ENCODE results near the gene RAPGEF4. TPM values are rescaled to one million over a fixed set of nuclear protein-coding genes. Genes with fewer than 3 reads are reported as not detected.
"Not testable (repeated sequence)": the region's sequence is repeated elsewhere in the genome, so short reads cannot be mapped to it uniquely, and the experiment has no call there.

The RAPGEF4 gene
- total and polyA plus RNA-seq, 9 donors, result 1.1 to 2.4 (median 1.5) TPM

DNA sequence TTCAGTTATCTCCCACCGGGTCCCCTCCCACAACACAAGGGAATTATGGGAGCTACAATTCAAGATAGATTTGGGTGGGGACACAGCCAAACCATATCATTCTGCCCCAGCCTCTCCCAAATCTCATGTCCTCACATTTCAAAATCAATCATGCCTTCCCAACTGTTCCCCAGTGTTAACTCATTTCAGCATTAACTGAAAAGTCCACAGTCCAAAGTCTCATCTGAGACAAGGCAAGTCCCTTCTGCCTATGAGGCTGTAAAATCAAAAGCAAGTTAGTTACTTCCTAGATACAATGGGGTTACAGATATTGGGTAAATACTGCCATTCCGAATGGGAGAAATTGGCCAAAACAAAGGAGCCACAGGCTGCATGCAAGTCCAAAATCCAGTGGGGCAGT lies 12.9 kb downstream of the RAPGEF4 start:
- H3K4me3 ChIP-seq (ENCODE audit: low read length); H3K27ac ChIP-seq (ENCODE audit: low read length); H3K4me1 ChIP-seq (ENCODE audit: control insufficient read depth, insufficient read depth, low read length); H3K27me3 ChIP-seq (ENCODE audit: control insufficient read depth, insufficient read depth, low read length); H3K9me3 ChIP-seq (replicated peaks; ENCODE audit: control insufficient read depth, low read depth, low read length); H3K36me3 ChIP-seq (ENCODE audit: control insufficient read depth, insufficient read depth, low read length); DNase-seq: not testable (repeated sequence)
- 100% methylated on average over 1 of the region's 2 CpGs for WGBS (ENCODE audit: insufficient coverage)

DNA sequence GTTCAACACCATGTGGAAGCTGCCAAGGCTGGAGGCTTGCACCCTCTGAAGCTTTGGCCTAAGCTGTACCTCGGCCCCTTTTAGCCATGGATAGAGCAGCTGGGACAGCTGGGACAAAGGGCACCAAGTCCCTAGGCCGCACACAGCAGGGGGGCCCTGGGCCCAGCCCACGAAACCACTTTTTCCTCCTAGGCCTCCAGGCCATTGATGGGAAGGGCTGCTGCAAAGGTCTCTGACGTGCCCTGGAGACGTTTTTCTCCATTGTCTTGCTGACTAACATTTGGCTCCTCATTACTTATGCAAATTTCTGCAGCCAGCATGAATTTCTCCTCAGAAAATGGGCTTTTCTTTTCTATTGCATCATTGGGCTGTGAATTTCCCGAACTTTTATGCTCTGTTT lies 13.7 kb downstream of the RAPGEF4 start:
- Histone ChIP-seq H3K27ac (ENCODE audit: low read length) (no peak overlapping the region), H3K27me3 (ENCODE audit: control insufficient read depth, insufficient read depth, low read length) (no peaks in the 10 kb centered on the region), H3K36me3 (ENCODE audit: control insufficient read depth, insufficient read depth, low read length) (no peaks in the 10 kb centered on the region), H3K4me3 (ENCODE audit: low read length) (no peak overlapping the region), H3K9me3 (replicated peaks; ENCODE audit: control insufficient read depth, low read depth, low read length) (no peaks in the 10 kb centered on the region), H3K4me1 (ENCODE audit: control insufficient read depth, insufficient read depth, low read length) (no peaks in the 10 kb centered on the region)
- DNase-seq, result no peak
- 74% methylated on average over 6 of the region's 6 CpGs for WGBS (ENCODE audit: insufficient coverage)

DNA sequence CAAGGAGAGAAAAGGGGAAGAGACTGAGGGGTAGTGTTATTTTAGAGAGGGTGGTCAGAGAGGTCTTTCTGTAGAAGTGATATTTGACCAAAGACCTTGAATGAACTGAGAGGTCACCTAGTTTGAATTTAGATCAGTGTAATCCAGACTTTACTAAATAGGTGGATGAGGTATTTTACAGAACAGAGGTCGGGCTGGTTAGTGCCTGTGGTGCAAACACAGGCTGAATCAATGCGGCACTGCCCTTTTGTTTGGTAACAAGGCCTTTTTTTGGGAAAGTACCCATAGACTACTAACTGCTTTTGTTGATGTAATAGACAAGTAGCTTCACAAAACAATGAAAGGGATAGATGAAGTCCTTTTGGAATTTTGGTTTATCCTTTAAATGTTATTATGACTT lies 15.9 kb downstream of the RAPGEF4 start:
- no peak for DNase-seq
- H3K27me3 ChIP-seq (ENCODE audit: control insufficient read depth, insufficient read depth, low read length), result no peaks in the 10 kb centered on the region
- H3K36me3 ChIP-seq (ENCODE audit: control insufficient read depth, insufficient read depth, low read length), result no peaks in the 10 kb centered on the region
- H3K27ac ChIP-seq (ENCODE audit: low read length), result no peak overlapping the region
- H3K4me1 ChIP-seq (ENCODE audit: control insufficient read depth, insufficient read depth, low read length), result no peaks in the 10 kb centered on the region
- H3K4me3 ChIP-seq (ENCODE audit: low read length), result no peak overlapping the region
- no peaks in the 10 kb centered on the region for H3K9me3 ChIP-seq (replicated peaks; ENCODE audit: control insufficient read depth, low read depth, low read length)
- WGBS (ENCODE audit: insufficient coverage), result no CpG with 5 or more reads among the region's 2 CpGs

DNA sequence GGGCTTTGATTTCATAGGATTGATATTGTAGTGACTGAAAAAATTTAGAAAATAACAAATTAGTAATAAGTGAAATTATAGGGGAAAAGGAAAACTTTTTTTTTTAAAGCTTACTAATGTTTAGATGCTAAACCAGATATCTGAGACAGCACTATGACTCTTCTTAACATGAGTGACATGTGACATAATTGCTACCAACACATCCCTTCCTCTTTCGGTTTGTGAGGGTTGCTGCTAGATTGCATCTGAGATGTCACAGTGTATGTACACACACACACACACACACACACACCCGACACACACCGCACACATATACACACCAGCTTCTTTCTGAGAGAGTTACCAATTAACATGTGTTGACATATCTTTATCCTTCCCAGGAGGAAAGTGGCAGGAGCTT lies 18.0 kb downstream of the RAPGEF4 start:
- H3K9me3 ChIP-seq (replicated peaks; ENCODE audit: control insufficient read depth, low read depth, low read length), result no peaks in the 10 kb centered on the region
- no peaks in the 10 kb centered on the region for H3K36me3 ChIP-seq (ENCODE audit: control insufficient read depth, insufficient read depth, low read length)
- H3K27ac ChIP-seq (ENCODE audit: low read length), result no peak overlapping the region
- H3K27me3 ChIP-seq (ENCODE audit: control insufficient read depth, insufficient read depth, low read length), result no peaks in the 10 kb centered on the region
- no peaks in the 10 kb centered on the region for H3K4me1 ChIP-seq (ENCODE audit: control insufficient read depth, insufficient read depth, low read length)
- H3K4me3 ChIP-seq (ENCODE audit: low read length), result no peak overlapping the region
- no peak for DNase-seq
- no CpG with 5 or more reads among the region's 3 CpGs for WGBS (ENCODE audit: insufficient coverage)

DNA sequence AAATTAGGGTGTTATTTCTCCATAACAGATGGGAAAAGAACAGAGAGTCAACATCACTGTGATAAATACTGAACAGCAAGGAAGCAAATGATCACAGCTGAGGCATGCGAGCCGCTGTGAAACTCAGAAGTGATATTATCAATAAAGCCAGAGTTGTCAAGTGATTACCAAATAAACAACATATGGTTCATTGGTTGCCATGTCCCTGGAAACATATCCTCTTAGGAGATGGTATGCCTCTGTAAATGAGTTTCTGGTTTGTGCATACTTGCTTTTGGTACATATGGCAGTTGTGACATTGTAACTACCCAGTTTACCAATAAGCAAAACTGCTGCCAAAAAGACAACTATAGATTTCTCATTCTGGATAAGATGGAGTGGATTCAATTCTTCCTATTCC lies 23.8 kb downstream of the RAPGEF4 start:
- H3K9me3 ChIP-seq (replicated peaks; ENCODE audit: control insufficient read depth, low read depth, low read length), result peaks cover 4% of the 10 kb centered on the region
- H3K27me3 ChIP-seq (ENCODE audit: control insufficient read depth, insufficient read depth, low read length), result no peaks in the 10 kb centered on the region
- WGBS (ENCODE audit: insufficient coverage), result 90% methylated on average over 2 of the region's 2 CpGs
- H3K36me3 ChIP-seq (ENCODE audit: control insufficient read depth, insufficient read depth, low read length), result no peaks in the 10 kb centered on the region
- DNase-seq, result no peak
- no peak overlapping the region for H3K27ac ChIP-seq (ENCODE audit: low read length)
- H3K4me1 ChIP-seq (ENCODE audit: control insufficient read depth, insufficient read depth, low read length), result no peaks in the 10 kb centered on the region
- no peak overlapping the region for H3K4me3 ChIP-seq (ENCODE audit: low read length)

DNA sequence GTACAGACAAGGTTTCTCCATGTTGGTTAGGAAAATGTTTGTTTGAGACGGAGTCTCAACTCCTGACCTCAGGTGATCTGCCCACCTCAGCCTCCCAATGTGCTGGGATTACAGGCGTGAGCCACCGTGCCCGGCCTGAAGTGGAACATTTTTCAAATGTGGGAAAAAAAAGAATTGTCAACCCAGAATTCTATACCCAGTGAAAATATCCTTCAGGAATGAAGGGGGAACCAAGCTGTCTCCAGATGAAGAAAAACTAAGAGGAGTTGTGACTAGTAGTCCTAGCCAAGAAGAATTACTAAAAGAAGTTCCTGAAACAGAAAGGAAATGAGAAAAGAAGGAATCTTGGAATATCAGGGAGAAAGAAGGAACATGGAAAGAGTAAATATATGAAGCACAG lies 25.7 kb downstream of the RAPGEF4 start:
- Histone ChIP-seq H3K36me3 (ENCODE audit: control insufficient read depth, insufficient read depth, low read length) (no peaks in the 10 kb centered on the region), H3K9me3 (replicated peaks; ENCODE audit: control insufficient read depth, low read depth, low read length) (peaks cover 4% of the 10 kb centered on the region), H3K27me3 (ENCODE audit: control insufficient read depth, insufficient read depth, low read length) (no peaks in the 10 kb centered on the region), H3K27ac (ENCODE audit: low read length) (no peak overlapping the region), H3K4me1 (ENCODE audit: control insufficient read depth, insufficient read depth, low read length) (no peaks in the 10 kb centered on the region), H3K4me3 (ENCODE audit: low read length) (no peak overlapping the region)
- WGBS (ENCODE audit: insufficient coverage), result no CpG with 5 or more reads among the region's 4 CpGs
- DNase-seq, result no peak

DNA sequence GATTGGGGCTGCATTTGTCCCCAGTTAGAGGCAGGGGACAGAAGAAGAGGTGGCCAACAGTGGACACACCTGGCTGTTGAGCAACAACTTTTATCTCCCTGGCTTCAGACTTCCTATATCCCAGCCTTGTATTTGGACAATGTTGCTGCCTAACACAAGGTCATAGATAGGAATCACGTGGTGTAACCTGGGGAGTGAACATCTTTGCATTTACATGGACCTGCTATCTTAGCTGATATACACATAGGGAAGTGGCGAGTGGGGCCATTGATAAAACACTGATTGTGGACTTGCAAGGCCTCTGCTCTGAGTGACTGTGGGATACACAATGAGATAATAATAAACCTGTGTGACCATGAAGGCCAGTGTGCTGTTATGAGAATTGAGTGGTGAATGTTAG lies 26.9 kb downstream of the RAPGEF4 start:
- Histone ChIP-seq H3K4me3 (ENCODE audit: low read length) (no peak overlapping the region), H3K36me3 (ENCODE audit: control insufficient read depth, insufficient read depth, low read length) (no peaks in the 10 kb centered on the region), H3K9me3 (replicated peaks; ENCODE audit: control insufficient read depth, low read depth, low read length) (peaks cover 4% of the 10 kb centered on the region), H3K4me1 (ENCODE audit: control insufficient read depth, insufficient read depth, low read length) (no peaks in the 10 kb centered on the region), H3K27me3 (ENCODE audit: control insufficient read depth, insufficient read depth, low read length) (no peaks in the 10 kb centered on the region), H3K27ac (ENCODE audit: low read length) (no peak overlapping the region)
- no peak for DNase-seq
- WGBS (ENCODE audit: insufficient coverage), result no CpG with 5 or more reads among the region's 2 CpGs

DNA sequence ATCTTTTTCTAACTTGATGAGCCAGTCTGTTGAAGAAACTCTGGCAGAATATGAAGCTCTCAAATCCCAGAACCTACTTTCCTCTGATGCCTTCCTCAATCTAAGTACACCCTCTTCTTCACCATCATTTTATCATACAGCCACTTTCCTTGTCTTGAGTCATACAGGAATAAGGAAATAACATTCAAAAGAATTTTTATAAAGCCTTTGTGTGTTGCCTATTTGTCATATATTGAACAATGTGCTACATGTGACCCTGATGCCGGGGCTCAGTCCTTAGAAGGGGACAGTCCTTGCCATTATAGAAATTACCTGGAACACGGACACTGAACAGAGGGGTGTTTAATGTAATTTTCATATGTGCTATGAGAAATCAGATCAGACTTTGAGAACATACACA lies 27.4 kb downstream of the RAPGEF4 start:
- DNase-seq, result no peak
- WGBS (ENCODE audit: insufficient coverage), result no CpG with 5 or more reads among the region's 2 CpGs
- H3K9me3 ChIP-seq (replicated peaks; ENCODE audit: control insufficient read depth, low read depth, low read length), result peaks cover 4% of the 10 kb centered on the region
- H3K27ac ChIP-seq (ENCODE audit: low read length), result no peak overlapping the region
- no peaks in the 10 kb centered on the region for H3K36me3 ChIP-seq (ENCODE audit: control insufficient read depth, insufficient read depth, low read length)
- no peak overlapping the region for H3K4me3 ChIP-seq (ENCODE audit: low read length)
- H3K4me1 ChIP-seq (ENCODE audit: control insufficient read depth, insufficient read depth, low read length), result no peaks in the 10 kb centered on the region
- H3K27me3 ChIP-seq (ENCODE audit: control insufficient read depth, insufficient read depth, low read length), result no peaks in the 10 kb centered on the region

DNA sequence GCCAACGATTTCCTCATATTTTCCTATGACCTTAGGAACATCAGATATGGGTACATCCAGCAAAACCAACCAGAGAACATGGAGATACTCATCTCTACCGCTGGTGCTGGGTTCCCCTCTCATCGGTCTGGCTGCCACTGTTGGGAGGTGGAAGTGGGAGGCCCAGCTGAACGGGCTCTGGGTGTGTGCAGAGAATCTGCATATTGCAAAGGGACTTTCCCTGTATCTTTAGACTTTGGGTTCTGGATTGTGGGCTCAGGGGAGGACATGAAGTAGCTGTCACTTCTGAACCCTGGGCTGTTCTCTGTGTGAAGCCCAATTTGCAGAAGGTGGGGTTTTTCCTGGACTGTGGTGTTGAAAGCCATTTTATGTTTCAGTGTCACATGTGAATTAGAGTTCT lies 30.0 kb downstream of the RAPGEF4 start:
- Histone ChIP-seq H3K27ac (ENCODE audit: low read length) (no peak overlapping the region), H3K36me3 (ENCODE audit: control insufficient read depth, insufficient read depth, low read length) (no peaks in the 10 kb centered on the region), H3K9me3 (replicated peaks; ENCODE audit: control insufficient read depth, low read depth, low read length) (peaks cover 4% of the 10 kb centered on the region), H3K4me1 (ENCODE audit: control insufficient read depth, insufficient read depth, low read length) (no peaks in the 10 kb centered on the region), H3K4me3 (ENCODE audit: low read length) (no peak overlapping the region), H3K27me3 (ENCODE audit: control insufficient read depth, insufficient read depth, low read length) (no peaks in the 10 kb centered on the region)
- WGBS (ENCODE audit: insufficient coverage), result 89% methylated on average over 3 of the region's 4 CpGs
- DNase-seq, result no peak

DNA sequence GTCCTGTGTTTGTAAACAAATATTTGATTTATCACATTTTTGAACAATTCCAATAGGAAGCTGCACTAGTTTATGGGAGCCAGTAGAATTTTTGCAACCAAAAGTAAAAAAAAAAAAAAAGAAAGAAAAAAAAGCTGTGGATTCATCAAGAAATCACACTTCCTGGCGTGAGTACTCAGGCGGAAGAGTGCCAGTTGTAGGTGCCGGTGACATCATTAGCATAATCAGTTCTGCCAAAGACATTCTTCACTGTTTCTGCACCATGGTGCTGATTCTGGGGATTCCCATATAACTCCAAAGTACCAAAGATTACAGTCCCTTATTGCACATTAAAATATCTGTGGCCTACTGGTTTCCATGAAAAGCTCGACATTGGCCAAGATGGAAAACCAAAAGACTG lies 32.8 kb downstream of the RAPGEF4 start:
- no peaks in the 10 kb centered on the region for H3K36me3 ChIP-seq (ENCODE audit: control insufficient read depth, insufficient read depth, low read length)
- no peak overlapping the region for H3K4me3 ChIP-seq (ENCODE audit: low read length)
- DNase-seq, result no peak
- no CpG with 5 or more reads among the region's 4 CpGs for WGBS (ENCODE audit: insufficient coverage)
- no peaks in the 10 kb centered on the region for H3K9me3 ChIP-seq (replicated peaks; ENCODE audit: control insufficient read depth, low read depth, low read length)
- no peaks in the 10 kb centered on the region for H3K27me3 ChIP-seq (ENCODE audit: control insufficient read depth, insufficient read depth, low read length)
- no peak overlapping the region for H3K27ac ChIP-seq (ENCODE audit: low read length)
- no peaks in the 10 kb centered on the region for H3K4me1 ChIP-seq (ENCODE audit: control insufficient read depth, insufficient read depth, low read length)

DNA sequence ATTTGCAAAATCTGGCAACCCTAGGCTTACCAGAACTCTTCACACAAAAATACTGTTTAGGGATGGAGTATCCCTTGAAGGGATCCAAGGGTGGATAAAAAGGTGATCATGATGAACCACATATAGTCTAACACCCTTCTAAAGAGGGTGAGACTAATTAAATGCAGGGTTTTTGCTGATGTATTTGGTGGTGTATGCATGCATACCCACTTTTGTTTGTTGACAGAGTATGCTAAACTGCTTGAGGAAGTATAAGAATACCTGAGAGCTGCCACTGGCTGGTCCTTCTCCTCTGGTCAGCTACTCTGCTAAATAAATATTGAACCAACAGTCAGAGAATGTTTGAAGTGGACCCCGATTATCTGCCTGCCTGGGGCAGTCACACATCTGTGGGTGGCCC lies 34.2 kb downstream of the RAPGEF4 start:
- Histone ChIP-seq H3K36me3 (ENCODE audit: control insufficient read depth, insufficient read depth, low read length) (no peaks in the 10 kb centered on the region), H3K27ac (ENCODE audit: low read length) (no peak overlapping the region), H3K9me3 (replicated peaks; ENCODE audit: control insufficient read depth, low read depth, low read length) (no peaks in the 10 kb centered on the region), H3K4me3 (ENCODE audit: low read length) (no peak overlapping the region), H3K4me1 (ENCODE audit: control insufficient read depth, insufficient read depth, low read length) (no peaks in the 10 kb centered on the region), H3K27me3 (ENCODE audit: control insufficient read depth, insufficient read depth, low read length) (no peaks in the 10 kb centered on the region)
- WGBS (ENCODE audit: insufficient coverage), result no CpG with 5 or more reads among the region's 1 CpG
- no peak for DNase-seq

Data from muscle of leg (tissue), 11 donors.